K562 (cell line): ENCODE measurements around the gene DARS2. TPM values are rescaled to one million over a fixed set of nuclear protein-coding genes. Genes with fewer than 3 reads are reported as not detected.

Experiments
- CCNT2 ChIP-seq: IDR thresholded peaks from 2 replicates; pipeline ENCODE4 v1.6.1; 2011; ENCODE audit warnings: borderline replicate concordance, low read depth, mild to moderate bottlenecking, moderate library complexity, mixed read lengths, low read length; ENCODE audit not compliant: insufficient read length; ENCODE audit errors: extremely low read depth
- FOXK2 ChIP-seq, 2 experiments: fragments of 450-650 bp; IDR thresholded peaks in 1 of 2; conservative IDR thresholded peaks in 1 of 2; 2 replicates each; pipeline ENCODE4 v1.6.1; 2016; ENCODE audit warnings: low read depth in 2 of 2, mild to moderate bottlenecking in 1 of 2
- HNRNPK ChIP-seq: fragments of 200-400 bp; formaldehyde crosslinking; IDR thresholded peaks from one replicate; pipeline ENCODE4 v1.6.1; 2018; ENCODE audit warnings: mild to moderate bottlenecking, low read depth, low read length; ENCODE audit not compliant: poor library complexity, severe bottlenecking
- HOXB6 ChIP-seq: fragments of 250-450 bp; sonication (Bioruptor Pico); IDR thresholded peaks from 2 replicates; pipeline ENCODE4 v1.5.1; 2022; ENCODE audit warnings: mild to moderate bottlenecking, borderline replicate concordance
- KLF6 ChIP-seq: fragments of 250-450 bp; sonication (Bioruptor Pico); IDR thresholded peaks from 2 replicates; pipeline ENCODE4 v1.4.0; 2020; ENCODE audit warnings: mild to moderate bottlenecking, moderate library complexity, borderline replicate concordance
- MAFG ChIP-seq: fragments of 450-650 bp; conservative IDR thresholded peaks from 2 replicates; pipeline ENCODE4 v1.6.1; 2016; ENCODE audit warnings: missing genetic modification characterization, missing compliant biosample characterization
- POLR2A ChIP-seq: fragments of 450-650 bp; conservative IDR thresholded peaks from 2 replicates; pipeline ENCODE4 v1.6.1; 2016
- POLR2H ChIP-seq: IDR thresholded peaks from 2 replicates; pipeline ENCODE4 v1.6.1; 2016; ENCODE audit warnings: missing genetic modification characterization, low read depth, mild to moderate bottlenecking, control low read depth, missing compliant biosample characterization, moderate library complexity
- PTTG1 ChIP-seq: fragments of 450-650 bp; IDR thresholded peaks from 2 replicates; pipeline ENCODE4 v1.6.1; 2016; ENCODE audit warnings: low read depth, mild to moderate bottlenecking, missing genetic modification characterization, missing compliant biosample characterization
- RBBP5 ChIP-seq: fragments of 200-600 bp; sonication (generic); IDR thresholded peaks from 2 replicates; pipeline ENCODE4 v1.6.1; 2012; ENCODE audit warnings: borderline replicate concordance, mild to moderate bottlenecking, low read length, control low read depth, inconsistent platforms; ENCODE audit not compliant: insufficient read depth, poor library complexity, severe bottlenecking
- RBM39 ChIP-seq: fragments of 200-400 bp; formaldehyde crosslinking; optimal IDR thresholded peaks from 2 replicates; pipeline ENCODE3; 2018; ENCODE audit warnings: low read depth, low read length
- SAFB ChIP-seq: fragments of 200-400 bp; formaldehyde crosslinking; IDR thresholded peaks from 2 replicates; pipeline ENCODE4 v1.6.1; 2017; ENCODE audit warnings: low read depth, low read length, borderline replicate concordance
- TAL1 ChIP-seq: fragments of 450-650 bp; IDR thresholded peaks from 2 replicates; pipeline ENCODE4 v1.6.1; 2016; ENCODE audit warnings: mild to moderate bottlenecking
- ZBTB34 ChIP-seq: fragments of 250-450 bp; sonication (Bioruptor Pico); IDR thresholded peaks from 2 replicates; pipeline ENCODE4 v1.8.0; 2021; ENCODE audit warnings: mild to moderate bottlenecking, moderate library complexity
- ZC3H11A ChIP-seq: IDR thresholded peaks from 2 replicates; pipeline ENCODE4 v1.6.1; 2012; ENCODE audit warnings: low read depth, low read length, improper control_type of control experiment
- ZNF24 ChIP-seq: fragments of 450-650 bp; IDR thresholded peaks from 2 replicates; pipeline ENCODE4 v1.6.1; 2016
- ZNF384 ChIP-seq: IDR thresholded peaks from 2 replicates; pipeline ENCODE4 v1.6.1; 2012; ENCODE audit warnings: low read depth, low read length, improper control_type of control experiment
- polyA plus RNA-seq, 8 experiments: library from polyadenylated mRNA; depleted of rRNA in 4 of 8; stranded (reverse) in 5 of 8; unstranded in 3 of 8; fragments of >200 nt; fragmentation: Nextera tagmentation in 2 of 8; fragmentation: Illumina TruSeq in 1 of 8; extraction: Ambion mirVana in 2 of 8; extraction: Trizol in 1 of 8; gene quantifications; 2 replicates each; pipeline versions ENCODE4 v1.2.1 to v1.2.3, GENCODE V29; 2011 to 2014; ENCODE audit warnings: inconsistent platforms in 1 of 8, missing spikeins in 1 of 8
- total RNA-seq, 7 experiments: library from RNA; depleted of rRNA in 6 of 7; stranded (reverse); fragments of >200 nt in 6 of 7; fragmentation: Illumina TruSeq in 2 of 7; extraction: Trizol in 2 of 7; gene quantifications; 2 replicates each; pipeline versions ENCODE4 v1.2.1 to v1.2.3, GENCODE V29; 2011 to 2021; ENCODE audit warnings: low replicate concordance in 1 of 7
- TF ChIP-seq, protein P1 (sequence below): fragments of 250-450 bp; sonication (Bioruptor Pico); IDR thresholded peaks from 2 replicates; pipeline ENCODE4 v1.4.0; 2020
- TF ChIP-seq, protein P2 (sequence below): fragments of 200-800 bp; sonication (Bioruptor generic); IDR thresholded peaks from 2 replicates; pipeline ENCODE4 v1.6.1; 2017; ENCODE audit warnings: missing genetic modification characterization, missing compliant biosample characterization
- TF ChIP-seq, protein P3 (sequence below), 2 experiments: IDR thresholded peaks in 1 of 2; conservative IDR thresholded peaks in 1 of 2; 2 replicates each; pipeline ENCODE4 v1.6.1; 2016; ENCODE audit warnings: low read depth in 2 of 2, mild to moderate bottlenecking in 1 of 2, missing compliant biosample characterization in 1 of 2, missing genetic modification characterization in 1 of 2, moderate library complexity in 1 of 2

The DARS2 gene
- total and polyA plus RNA-seq, 9 of the 15 experiments (the other 6 are each of a cell fraction or from before 2014, with no cell fraction given) = 36.4 to 96.7 (median 68.6) TPM

DNA sequence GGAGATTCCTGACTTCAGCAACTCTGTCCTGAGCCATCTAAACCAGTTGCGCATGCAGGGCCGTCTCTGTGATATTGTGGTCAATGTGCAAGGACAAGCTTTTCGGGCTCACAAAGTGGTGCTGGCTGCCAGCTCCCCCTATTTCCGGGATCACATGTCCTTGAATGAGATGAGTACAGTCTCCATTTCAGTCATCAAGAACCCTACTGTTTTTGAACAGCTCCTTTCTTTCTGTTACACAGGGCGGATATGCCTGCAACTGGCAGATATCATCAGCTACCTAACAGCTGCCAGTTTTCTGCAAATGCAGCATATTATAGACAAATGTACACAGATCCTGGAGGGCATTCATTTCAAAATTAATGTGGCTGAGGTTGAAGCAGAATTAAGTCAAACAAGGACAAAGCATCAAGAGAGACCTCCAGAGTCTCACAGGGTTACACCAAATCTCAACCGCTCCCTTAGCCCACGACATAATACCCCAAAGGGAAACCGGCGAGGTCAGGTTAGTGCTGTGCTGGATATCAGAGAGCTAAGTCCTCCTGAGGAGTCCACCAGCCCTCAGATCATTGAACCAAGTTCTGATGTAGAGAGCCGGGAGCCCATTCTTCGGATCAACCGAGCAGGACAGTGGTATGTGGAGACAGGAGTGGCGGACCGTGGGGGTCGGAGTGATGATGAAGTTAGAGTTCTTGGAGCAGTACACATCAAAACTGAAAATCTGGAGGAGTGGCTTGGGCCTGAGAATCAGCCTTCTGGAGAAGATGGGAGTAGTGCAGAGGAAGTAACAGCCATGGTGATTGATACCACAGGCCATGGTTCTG lies 46.0 kb downstream of the DARS2 start (continued):
- no peak for TF ChIP-seq CCNT2
- no peak for TF ChIP-seq ZBTB34 (CRISPR knock-in tag)
- TF ChIP-seq HOXB6 (CRISPR knock-in tag) = no peak
- TF ChIP-seq ZC3H11A = no peak
- 0 out of 2 replicates have a peak, but pooled peaks have one; percentile 44 for TF ChIP-seq POLR2H (tag)
- no peak for TF ChIP-seq HNRNPK
- TF ChIP-seq, protein P1, sequence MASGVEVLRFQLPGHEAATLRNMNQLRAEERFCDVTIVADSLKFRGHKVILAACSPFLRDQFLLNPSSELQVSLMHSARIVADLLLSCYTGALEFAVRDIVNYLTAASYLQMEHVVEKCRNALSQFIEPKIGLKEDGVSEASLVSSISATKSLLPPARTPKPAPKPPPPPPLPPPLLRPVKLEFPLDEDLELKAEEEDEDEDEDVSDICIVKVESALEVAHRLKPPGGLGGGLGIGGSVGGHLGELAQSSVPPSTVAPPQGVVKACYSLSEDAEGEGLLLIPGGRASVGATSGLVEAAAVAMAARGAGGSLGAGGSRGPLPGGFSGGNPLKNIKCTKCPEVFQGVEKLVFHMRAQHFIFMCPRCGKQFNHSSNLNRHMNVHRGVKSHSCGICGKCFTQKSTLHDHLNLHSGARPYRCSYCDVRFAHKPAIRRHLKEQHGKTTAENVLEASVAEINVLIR = no peak
- no peak for TF ChIP-seq PTTG1 (tag)
- TF ChIP-seq TAL1 = no peak
- TF ChIP-seq SAFB = no peak
- TF ChIP-seq RBBP5 = no peak
- TF ChIP-seq, protein P2, sequence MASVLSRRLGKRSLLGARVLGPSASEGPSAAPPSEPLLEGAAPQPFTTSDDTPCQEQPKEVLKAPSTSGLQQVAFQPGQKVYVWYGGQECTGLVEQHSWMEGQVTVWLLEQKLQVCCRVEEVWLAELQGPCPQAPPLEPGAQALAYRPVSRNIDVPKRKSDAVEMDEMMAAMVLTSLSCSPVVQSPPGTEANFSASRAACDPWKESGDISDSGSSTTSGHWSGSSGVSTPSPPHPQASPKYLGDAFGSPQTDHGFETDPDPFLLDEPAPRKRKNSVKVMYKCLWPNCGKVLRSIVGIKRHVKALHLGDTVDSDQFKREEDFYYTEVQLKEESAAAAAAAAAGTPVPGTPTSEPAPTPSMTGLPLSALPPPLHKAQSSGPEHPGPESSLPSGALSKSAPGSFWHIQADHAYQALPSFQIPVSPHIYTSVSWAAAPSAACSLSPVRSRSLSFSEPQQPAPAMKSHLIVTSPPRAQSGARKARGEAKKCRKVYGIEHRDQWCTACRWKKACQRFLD (CRISPR knock-in tag) = peak; percentile 17; the same call in 1 of the 2 replicates
- no peak for TF ChIP-seq KLF6 (CRISPR knock-in tag)
- TF ChIP-seq RBM39 = no peak
- TF ChIP-seq, protein P3, sequence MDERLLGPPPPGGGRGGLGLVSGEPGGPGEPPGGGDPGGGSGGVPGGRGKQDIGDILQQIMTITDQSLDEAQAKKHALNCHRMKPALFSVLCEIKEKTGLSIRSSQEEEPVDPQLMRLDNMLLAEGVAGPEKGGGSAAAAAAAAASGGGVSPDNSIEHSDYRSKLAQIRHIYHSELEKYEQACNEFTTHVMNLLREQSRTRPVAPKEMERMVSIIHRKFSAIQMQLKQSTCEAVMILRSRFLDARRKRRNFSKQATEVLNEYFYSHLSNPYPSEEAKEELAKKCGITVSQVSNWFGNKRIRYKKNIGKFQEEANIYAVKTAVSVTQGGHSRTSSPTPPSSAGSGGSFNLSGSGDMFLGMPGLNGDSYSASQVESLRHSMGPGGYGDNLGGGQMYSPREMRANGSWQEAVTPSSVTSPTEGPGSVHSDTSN (CRISPR knock-in tag; IDR thresholded peaks at IDR 0.05; ENCODE audit: low read depth) = no peak
- TF ChIP-seq, protein P3 (tag; conservative IDR thresholded peaks at IDR 0.05; ENCODE audit: low read depth) = no peak
- TF ChIP-seq MAFG (tag) = peak; percentile 86
- no peak for TF ChIP-seq FOXK2 (conservative IDR thresholded peaks at IDR 0.05 in 1 of 2, IDR thresholded peaks at IDR 0.05 in 1 of 2; ENCODE audit: low read depth in 2 of 2)
- TF ChIP-seq ZNF384 = no peak
- no peak for TF ChIP-seq POLR2A
- TF ChIP-seq ZNF24 = no peak
